ENCODE results near the gene MAN2A1. TPM values are rescaled to one million over a fixed set of nuclear protein-coding genes. Genes with fewer than 3 reads are reported as not detected.

Gene MAN2A1
- 10 to 100 TPM; 60.7 to 62.1 TPM for total RNA-seq
- polyA plus RNA-seq (2013, experiment 1 of 2), result 38.4 TPM
- polyA plus RNA-seq (2013, experiment 2 of 2), result 39.0 TPM
- long read RNA-seq, experiment 1, full-length matches to known transcripts, result 6 of 24 reads
- long read RNA-seq, experiment 1, partial matches to known transcripts, result 3 of 24 reads
- long read RNA-seq, experiment 1, other reads (novel, unspliced or antisense), result 15 of 24 reads
- long read RNA-seq, experiment 2, full-length matches to known transcripts, result 18 of 37 reads
- long read RNA-seq, experiment 2, partial matches to known transcripts, result 11 of 37 reads
- long read RNA-seq, experiment 2, other reads (novel, unspliced or antisense), result 8 of 37 reads
- long read RNA-seq, experiment 3, full-length matches to known transcripts, result 11 of 34 reads
- long read RNA-seq, experiment 3, partial matches to known transcripts, result 14 of 34 reads
- long read RNA-seq, experiment 3, other reads (novel, unspliced or antisense), result 9 of 34 reads
- long read RNA-seq, experiment 4, partial matches to known transcripts, result 3 of 3 reads
- long read RNA-seq, experiment 4, other reads (novel, unspliced or antisense), result 0 of 3 reads

- TF ChIP-seq CTCF (conservative IDR thresholded peaks at IDR 0.05), result no peak
- DNase-seq, result peak; percentile 86
- WGBS, 2 experiments (ENCODE audit: insufficient coverage in 1 of 2, insufficient read length in 1 of 2), result 0% methylated on average over 18 to 58 of the region's 58 CpGs
- Mint-ChIP-seq H3K36me3 (ENCODE audit: low read depth) (no peaks in the 10 kb centered on the region), H3K9me3 (peaks cover 14% of the 10 kb centered on the region), H3K4me1 (peaks cover 40% of the 10 kb centered on the region), H3K4me3 (peak within 1 kb of the TSS; percentile 80), H3K27ac (peak within 1 kb of the TSS; percentile 99), H3K27me3 (ENCODE audit: insufficient read depth) (peaks cover 10% of the 10 kb centered on the region)
- Histone ChIP-seq H3K4me3 (ENCODE audit: low read length) (peak within 1 kb of the TSS; percentile 92), H3K9me3 (ENCODE audit: control insufficient read depth, low read length) (peaks cover 18% of the 10 kb centered on the region), H3K9ac (ENCODE audit: extremely low read depth, low read length, poor library complexity, severe bottlenecking) (peak within 1 kb of the TSS; percentile 62), H3K36me3 (ENCODE audit: control insufficient read depth, insufficient read depth, low read length) (no peaks in the 10 kb centered on the region), H3K4me1 (ENCODE audit: control insufficient read depth, insufficient read depth, low read length) (no peaks in the 10 kb centered on the region), H3K27me3 (ENCODE audit: control insufficient read depth, insufficient read depth, low read length, poor library complexity, severe bottlenecking) (no peaks in the 10 kb centered on the region), H3K27ac (ENCODE audit: low read depth, low read length) (peak within 1 kb of the TSS; percentile 93)
Measured at GRCh38 chr5:109689740-109690241, at the start of gene MAN2A1. Gene MAN2A1 (plus strand): TSS chr5:109689927. CDS start chr5:109690418, 491 bp downstream.

DNA sequence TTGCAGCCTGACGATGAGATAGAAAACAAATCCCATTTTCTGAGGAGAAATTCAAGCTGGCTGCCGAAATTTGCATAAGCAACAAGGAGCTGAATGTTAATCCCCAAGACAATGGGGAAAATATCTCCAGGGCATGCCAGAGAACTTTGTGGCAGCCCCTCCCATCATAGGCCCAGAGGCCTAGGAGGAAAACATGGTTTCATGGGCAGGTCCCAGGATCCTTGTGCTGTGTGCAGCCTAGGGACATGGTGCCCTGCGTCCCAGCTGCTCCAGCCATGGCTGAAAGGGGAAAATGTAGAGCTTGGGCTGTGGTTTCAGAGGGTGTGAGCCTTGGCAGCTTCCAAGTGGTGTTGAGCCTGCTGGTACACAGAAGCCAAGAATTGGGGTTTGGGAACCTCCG lies 48.8 kb upstream of the MAN2A1 start:
- Mint-ChIP-seq H3K4me1 (peaks cover 24% of the 10 kb centered on the region), H3K36me3 (ENCODE audit: low read depth) (peaks cover 7% of the 10 kb centered on the region), H3K27me3 (ENCODE audit: insufficient read depth) (no peaks in the 10 kb centered on the region), H3K27ac (no peak overlapping the region), H3K9me3 (peaks cover 25% of the 10 kb centered on the region), H3K4me3 (no peak overlapping the region)
- 78 to 91% methylated on average over 3 to 4 of the region's 4 CpGs for WGBS, 2 experiments (ENCODE audit: insufficient coverage in 1 of 2, insufficient read length in 1 of 2)
- H3K9ac ChIP-seq (ENCODE audit: extremely low read depth, low read length, poor library complexity, severe bottlenecking), result no peak overlapping the region
- H3K4me1 ChIP-seq (ENCODE audit: control insufficient read depth, insufficient read depth, low read length), result no peaks in the 10 kb centered on the region
- no peak overlapping the region for H3K27ac ChIP-seq (ENCODE audit: low read depth, low read length)
- peaks cover 18% of the 10 kb centered on the region for H3K9me3 ChIP-seq (ENCODE audit: control insufficient read depth, low read length)
- H3K36me3 ChIP-seq (ENCODE audit: control insufficient read depth, insufficient read depth, low read length), result no peaks in the 10 kb centered on the region
- no peak for TF ChIP-seq CTCF (conservative IDR thresholded peaks at IDR 0.05)
- peak overlapping the region; percentile 42 for H3K4me3 ChIP-seq (ENCODE audit: low read length)
- H3K27me3 ChIP-seq (ENCODE audit: control insufficient read depth, insufficient read depth, low read length, poor library complexity, severe bottlenecking), result no peaks in the 10 kb centered on the region
- no peak for DNase-seq

DNA sequence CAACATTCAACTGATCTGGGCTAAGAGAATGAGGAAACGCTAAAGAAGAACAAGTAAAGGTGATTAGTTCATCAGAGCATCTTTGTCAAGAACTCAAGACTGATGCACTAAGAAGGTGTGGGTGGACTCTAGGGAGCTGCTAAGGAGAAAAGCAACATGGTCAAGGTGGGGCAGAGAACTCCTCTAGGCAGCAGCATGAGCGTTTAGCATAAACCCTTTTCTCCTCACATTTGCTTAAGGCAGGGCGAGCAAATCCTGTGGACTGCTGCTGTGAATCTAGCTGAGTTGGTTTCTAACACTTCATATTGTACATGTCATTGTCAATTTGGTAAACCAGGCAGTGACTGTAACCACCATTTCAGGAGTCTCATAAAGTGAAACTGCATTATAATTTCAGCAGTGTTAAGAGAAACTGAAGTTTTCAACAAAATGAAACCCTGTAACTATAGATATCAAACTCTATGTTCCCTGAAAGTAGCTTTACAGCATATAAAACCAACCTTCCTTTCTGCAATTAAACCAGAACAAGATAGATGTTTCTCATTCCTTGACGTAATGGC lies 45.9 kb upstream of the MAN2A1 start:
- Mint-ChIP-seq H3K27ac (no peak overlapping the region), H3K36me3 (ENCODE audit: low read depth) (peaks cover 7% of the 10 kb centered on the region), H3K9me3 (peaks cover 25% of the 10 kb centered on the region), H3K27me3 (ENCODE audit: insufficient read depth) (no peaks in the 10 kb centered on the region), H3K4me3 (no peak overlapping the region), H3K4me1 (peaks cover 26% of the 10 kb centered on the region)
- no peak for DNase-seq
- Histone ChIP-seq H3K4me3 (ENCODE audit: low read length) (no peak overlapping the region), H3K9me3 (ENCODE audit: control insufficient read depth, low read length) (peaks cover 18% of the 10 kb centered on the region), H3K4me1 (ENCODE audit: control insufficient read depth, insufficient read depth, low read length) (no peaks in the 10 kb centered on the region), H3K36me3 (ENCODE audit: control insufficient read depth, insufficient read depth, low read length) (no peaks in the 10 kb centered on the region), H3K27me3 (ENCODE audit: control insufficient read depth, insufficient read depth, low read length, poor library complexity, severe bottlenecking) (no peaks in the 10 kb centered on the region), H3K9ac (ENCODE audit: extremely low read depth, low read length, poor library complexity, severe bottlenecking) (no peak overlapping the region), H3K27ac (ENCODE audit: low read depth, low read length) (no peak overlapping the region)
- 82 to 87% methylated on average over 2 to 4 of the region's 4 CpGs for WGBS, 2 experiments (ENCODE audit: insufficient coverage in 1 of 2, insufficient read length in 1 of 2)
- TF ChIP-seq CTCF (conservative IDR thresholded peaks at IDR 0.05), result no peak
